K562 (cell line): Measurements from ENCODE around the gene TP53TG5. TPM values are rescaled to one million over a fixed set of nuclear protein-coding genes. Genes with fewer than 3 reads are reported as not detected.
A peak's percentile ranks its signal among the peaks of the same experiment; 100 is the strongest.

Experiments used
- ATAC-seq: fragments of 200-7000 bp; cut with Tn5 transposase; 3 replicates; pipeline ENCODE4 v1.9.1; 2020; ENCODE audit warnings: moderate library complexity
- BruUV-seq: library from RNA; stranded (reverse); fragments of 400-500 nt; replicated peaks from 2 replicates; lab custom pipeline; 2021; lab: Mats Ljungman, UMichigan
- CTCF ChIA-PET: fragments of 300-600 bp; formaldehyde crosslinking; extraction: SDS; loops from one replicate; lab custom pipeline; 2021; ENCODE audit warnings: low intra/inter-chr PET ratio; lab: Yijun Ruan, JAX
- POLR2A ChIA-PET: fragments of 300-600, 350-650 bp; sonication (Branson Sonifier 250); formaldehyde crosslinking; extraction: SDS; loops from one replicate; lab custom pipeline; 2021; ENCODE audit warnings: antibody characterized with exemption, inconsistent platforms; lab: Yijun Ruan, JAX
- DNase-seq, 4 experiments: peaks; one replicate each; pipeline versions ENCODE4 v3.0.0 to v3.0.0-alpha.2; 2011 to 2018; ENCODE audit warnings: low spot score in 3 of 4, mixed read lengths in 3 of 4; ENCODE audit errors: extremely low read depth in 1 of 4
- FAIRE-seq: peaks from 2 replicates; lab custom pipeline; 2011; peaks lifted over from hg19 to GRCh38; lab: Jason Lieb, UNC
- H2AFZ ChIP-seq: 2 replicates; pipeline ENCODE4 v1.6.0; 2011; ENCODE audit warnings: low read depth, low read length, control low read depth, inconsistent platforms
- H3K27ac ChIP-seq: fragments of 200-600 bp; 3 replicates; pipeline ENCODE4 v1.8.0; 2011; ENCODE audit warnings: low read depth, mild to moderate bottlenecking, control low read depth, inconsistent platforms, low read length, moderate library complexity, mixed read lengths; ENCODE audit errors: extremely low read depth
- H3K27me3 ChIP-seq, 2 experiments: fragments of 300-600 bp in 1 of 2; 2 replicates in 1 of 2; 3 replicates in 1 of 2; pipeline versions ENCODE4 v1.6.0 to v1.8.0; 2011; ENCODE audit warnings: inconsistent platforms in 2 of 2, low read length in 2 of 2, mild to moderate bottlenecking in 1 of 2, mixed read lengths in 1 of 2, moderate library complexity in 1 of 2; ENCODE audit not compliant: control insufficient read depth in 2 of 2, insufficient read depth in 2 of 2
- H3K36me3 ChIP-seq: fragments of 300-600 bp; 3 replicates; pipeline ENCODE4 v1.8.0; 2011; ENCODE audit warnings: mild to moderate bottlenecking, low read length, inconsistent platforms; ENCODE audit not compliant: control insufficient read depth, insufficient read depth
- H3K4me1 ChIP-seq, 2 experiments: fragments of 200-600 bp in 1 of 2; replicated peaks in 1 of 2; 2 replicates in 1 of 2; 3 replicates in 1 of 2; pipeline versions ENCODE4 v1.5.1 to v1.8.0; 2011; ENCODE audit warnings: inconsistent platforms in 2 of 2, low read length in 2 of 2, mild to moderate bottlenecking in 1 of 2, mixed read lengths in 1 of 2, moderate library complexity in 1 of 2; ENCODE audit not compliant: control insufficient read depth in 2 of 2, insufficient read depth in 2 of 2
- H3K4me2 ChIP-seq: 2 replicates; pipeline ENCODE4 v1.6.1; 2011; ENCODE audit warnings: low read length, control low read depth, inconsistent platforms, mixed read lengths; ENCODE audit not compliant: insufficient read depth
- H3K4me3 ChIP-seq: fragments of 200-600 bp; sonication (generic), shearing (Covaris generic); 2 replicates; pipeline ENCODE4 v1.5.1; 2016; ENCODE audit warnings: control low read depth, inconsistent platforms
- H3K79me2 ChIP-seq: fragments of 200-600 bp; 3 replicates; pipeline ENCODE4 v1.8.0; 2011; ENCODE audit warnings: low read length, inconsistent platforms; ENCODE audit not compliant: control insufficient read depth, insufficient read depth
- H3K9ac ChIP-seq, 2 experiments: 2 replicates each; pipeline versions ENCODE4 v1.6.0 to v1.6.1; 2011; ENCODE audit warnings: low read depth in 2 of 2, low read length in 2 of 2, control low read depth in 1 of 2, inconsistent platforms in 1 of 2, mild to moderate bottlenecking in 1 of 2, mixed read lengths in 1 of 2; ENCODE audit not compliant: insufficient read depth in 1 of 2
- H3K9me1 ChIP-seq: one replicate; pipeline ENCODE4 v1.6.0; 2011; ENCODE audit warnings: inconsistent platforms, mild to moderate bottlenecking, low read length, moderate library complexity; ENCODE audit not compliant: control insufficient read depth, insufficient read depth
- H3K9me3 ChIP-seq: replicated peaks from 2 replicates; pipeline ENCODE4 v1.5.1; 2011; ENCODE audit warnings: low read depth, low read length, inconsistent platforms; ENCODE audit not compliant: control insufficient read depth, insufficient read depth
- H4K20me1 ChIP-seq: replicated peaks from 2 replicates; pipeline ENCODE4 v1.6.1; 2011; ENCODE audit warnings: low read length, inconsistent platforms, mixed read lengths; ENCODE audit not compliant: control insufficient read depth, insufficient read depth
- ATF1 ChIP-seq, 2 experiments: fragments of 450-650 bp in 1 of 2; IDR thresholded peaks; 2 replicates each; pipeline ENCODE4 v1.6.1; 2016; ENCODE audit warnings: missing compliant biosample characterization in 1 of 2, missing genetic modification characterization in 1 of 2
- ATF7 ChIP-seq: fragments of 450-650 bp; IDR thresholded peaks from 2 replicates; pipeline ENCODE4 v1.7.1; 2014; ENCODE audit warnings: mild to moderate bottlenecking, moderate library complexity
- GATA2 ChIP-seq: sonication (generic); formaldehyde crosslinking; IDR thresholded peaks from 2 replicates; pipeline ENCODE4 v1.4.0; 2020; ENCODE audit warnings: mild to moderate bottlenecking, missing genetic modification reagents
- HNRNPL ChIP-seq: fragments of 200-400 bp; formaldehyde crosslinking; IDR thresholded peaks from 2 replicates; pipeline ENCODE4 v1.6.1; 2017; ENCODE audit warnings: low read depth, mild to moderate bottlenecking, low read length
- NFXL1 ChIP-seq: fragments of 450-650 bp; formaldehyde crosslinking; IDR thresholded peaks from 2 replicates; pipeline ENCODE4 v1.4.0; 2021; ENCODE audit warnings: mild to moderate bottlenecking
- PCBP1 ChIP-seq: fragments of 200-400 bp; formaldehyde crosslinking; IDR thresholded peaks from 2 replicates; pipeline ENCODE4 v1.6.1; 2018; ENCODE audit warnings: mild to moderate bottlenecking, low read depth, low read length; ENCODE audit not compliant: poor library complexity, severe bottlenecking
- RFX5 ChIP-seq: IDR thresholded peaks from 2 replicates; pipeline ENCODE4 v1.6.1; 2011; ENCODE audit warnings: low read depth, mild to moderate bottlenecking, improper control_type of control experiment, low read length
- TAF7 ChIP-seq: fragments of 450-650 bp; IDR thresholded peaks from 2 replicates; pipeline ENCODE4 v1.6.1; 2016; ENCODE audit warnings: missing genetic modification characterization, missing compliant biosample characterization
- ZFPM2 ChIP-seq: fragments of 250-450 bp; sonication (Bioruptor Pico); IDR thresholded peaks from 2 replicates; pipeline ENCODE4 v1.5.1; 2022; ENCODE audit warnings: mild to moderate bottlenecking
- ZNF133 ChIP-seq: fragments of 250-450 bp; sonication (Bioruptor Pico); IDR thresholded peaks from 2 replicates; pipeline ENCODE4 v1.4.0; 2020; ENCODE audit warnings: mild to moderate bottlenecking
- ZNF696 ChIP-seq: fragments of 250-450 bp; sonication (Bioruptor Pico); conservative IDR thresholded peaks from 2 replicates; pipeline ENCODE4 v1.4.0; 2020; ENCODE audit warnings: mild to moderate bottlenecking, moderate library complexity
- ZNF699 ChIP-seq: fragments of 250-450 bp; sonication (Bioruptor Pico); IDR thresholded peaks from 2 replicates; pipeline ENCODE4 v1.8.0; 2021; ENCODE audit warnings: mild to moderate bottlenecking, moderate library complexity; ENCODE audit not compliant: insufficient replicate concordance
- WGBS: fragments of 100-300 bp; shearing (Covaris generic); methylation state at CpG from one replicate; pipeline ENCODE4 v1.1.6; 2016; ENCODE audit warnings: low coverage, mixed read lengths; ENCODE audit not compliant: insufficient coverage; ENCODE audit errors: missing lambda C conversion rate; 5-methylcytosine and 5-hydroxymethylcytosine counted together
- in situ Hi-C: fragments of 300-500 bp; cut with MboI; formaldehyde crosslinking; loops from 4 replicates; pipeline ENCODE4 v1.15.0; 2018; ENCODE audit warnings: inconsistent platforms, mixed read lengths
- intact Hi-C: fragments of 100-400 bp; cut with micrococcal nuclease; formaldehyde crosslinking; loops from 2 replicates; pipeline ENCODE4 v1.14.2; 2022
- polyA plus RNA-seq, 8 experiments: library from polyadenylated mRNA; depleted of rRNA in 4 of 8; stranded (reverse) in 5 of 8; unstranded in 3 of 8; fragments of >200 nt; fragmentation: Nextera tagmentation in 2 of 8; fragmentation: Illumina TruSeq in 1 of 8; extraction: Ambion mirVana in 2 of 8; extraction: Trizol in 1 of 8; gene quantifications; 2 replicates each; pipeline versions ENCODE4 v1.2.1 to v1.2.3, GENCODE V29; 2011 to 2014; ENCODE audit warnings: inconsistent platforms in 1 of 8, missing spikeins in 1 of 8
- total RNA-seq, 7 experiments: library from RNA; depleted of rRNA in 6 of 7; stranded (reverse); fragments of >200 nt in 6 of 7; fragmentation: Illumina TruSeq in 2 of 7; extraction: Trizol in 2 of 7; gene quantifications; 2 replicates each; pipeline versions ENCODE4 v1.2.1 to v1.2.3, GENCODE V29; 2011 to 2021; ENCODE audit warnings: low replicate concordance in 1 of 7
- TF ChIP-seq, protein P1 (sequence below), 2 experiments: fragments of 150-350 bp in 1 of 2; IDR thresholded peaks; 2 replicates each; pipeline ENCODE4 v1.6.1; 2012 to 2016; ENCODE audit warnings: low read depth in 2 of 2, low read length in 2 of 2, mild to moderate bottlenecking in 1 of 2, moderate library complexity in 1 of 2
- TF ChIP-seq, protein P2 (sequence below): fragments of 250-450 bp; sonication (Bioruptor Pico); IDR thresholded peaks from 2 replicates; pipeline ENCODE4 v1.8.0; 2021; ENCODE audit warnings: moderate library complexity, mild to moderate bottlenecking, inconsistent platforms

Gene TP53TG5
- total and polyA plus RNA-seq, 9 of the 15 experiments (the other 6 are each of a cell fraction or from before 2014, with no cell fraction given), result 0.04 to 0.05 (median 0.04) TPM; not detected in 6

DNA sequence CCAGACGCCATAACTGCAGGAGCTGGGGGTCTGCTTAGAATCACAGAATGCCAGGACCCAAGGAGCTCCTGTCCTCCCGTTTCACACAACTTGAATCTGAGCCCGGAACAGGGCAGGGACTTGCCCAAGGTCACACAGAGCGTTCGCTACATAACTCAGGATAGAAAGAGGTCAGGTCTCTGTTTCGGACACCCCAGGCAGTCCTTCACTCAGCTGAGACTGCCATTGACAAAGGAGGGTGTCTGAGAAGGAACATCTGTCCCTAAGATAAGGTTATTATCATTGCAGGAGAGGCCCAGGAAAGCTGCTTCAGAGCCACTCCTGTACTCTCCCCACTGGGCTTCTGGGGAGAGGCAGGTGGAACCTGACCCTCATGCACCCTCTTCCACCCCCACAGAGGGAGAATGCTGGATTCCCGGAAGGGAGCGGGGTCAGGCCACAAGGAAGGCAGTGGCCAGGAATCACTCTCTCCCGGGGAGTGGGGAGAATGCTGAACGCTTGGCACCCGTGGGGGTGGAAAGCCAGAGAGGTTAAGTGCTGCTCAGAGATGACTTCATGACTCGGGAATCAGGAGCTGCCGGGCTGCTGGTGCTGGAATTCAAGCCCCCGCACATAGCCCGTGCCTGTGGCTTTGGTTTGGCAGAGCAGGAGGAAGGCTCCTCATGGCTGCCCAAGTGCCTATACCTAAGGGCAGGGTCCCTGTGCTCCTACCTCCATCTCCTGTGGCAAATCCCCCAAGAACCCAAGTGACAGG, 40.6 kb downstream of the TP53TG5 start:
- H3K4me2 ChIP-seq, result peak overlapping the region; percentile 67
- peaks cover 6% of the 10 kb centered on the region; the same call in 1 of the 3 replicates for H3K79me2 ChIP-seq
- H3K4me3 ChIP-seq, result no peak overlapping the region
- no TSS peak for BruUV-seq
- ATAC-seq, result peak; percentile 88
- peak overlapping the region; percentile 41 to 83; a peak in 3 of 4 replicates for H3K9ac ChIP-seq
- no peaks in the 10 kb centered on the region for H3K27me3 ChIP-seq
- CTCF ChIA-PET, result no interaction called here
- peak; percentile 61 to 87 (median 73) for DNase-seq
- peak overlapping the region; percentile 54 for H2AFZ ChIP-seq
- no peaks in the 10 kb centered on the region for H3K9me3 ChIP-seq
- H4K20me1 ChIP-seq, result 0 out of 2 replicates have a peak, but pooled peaks cover 6% of the 10 kb centered on the region
- H3K9me1 ChIP-seq, result no peaks in the 10 kb centered on the region
- in situ Hi-C loops, result no loop called here
- 4% methylated on average over 15 of the region's 15 CpGs for WGBS
- H3K27ac ChIP-seq, result peak overlapping the region; percentile 58
- H3K36me3 ChIP-seq, result peaks cover 13% of the 10 kb centered on the region; the same call in 1 of the 3 replicates
- intact Hi-C loops, result no loop called here
- POLR2A ChIA-PET, result interaction anchor here (0.6 to 4.1 kb wide), 8 partner anchors 10 to 650 kb away, joined by 3 to 32 read pairs (median 4); partner anchors contain the start of gene SDC4
- H3K4me1 ChIP-seq, result peaks cover 51 to 53% of the 10 kb centered on the region in 2 experiments
- peak; percentile 88 for FAIRE-seq
- TF ChIP-seq RFX5, result no peak
- peak; percentile 51 for TF ChIP-seq ATF7
- no peak for TF ChIP-seq ZNF699 (CRISPR knock-in tag)
- TF ChIP-seq, protein P1, sequence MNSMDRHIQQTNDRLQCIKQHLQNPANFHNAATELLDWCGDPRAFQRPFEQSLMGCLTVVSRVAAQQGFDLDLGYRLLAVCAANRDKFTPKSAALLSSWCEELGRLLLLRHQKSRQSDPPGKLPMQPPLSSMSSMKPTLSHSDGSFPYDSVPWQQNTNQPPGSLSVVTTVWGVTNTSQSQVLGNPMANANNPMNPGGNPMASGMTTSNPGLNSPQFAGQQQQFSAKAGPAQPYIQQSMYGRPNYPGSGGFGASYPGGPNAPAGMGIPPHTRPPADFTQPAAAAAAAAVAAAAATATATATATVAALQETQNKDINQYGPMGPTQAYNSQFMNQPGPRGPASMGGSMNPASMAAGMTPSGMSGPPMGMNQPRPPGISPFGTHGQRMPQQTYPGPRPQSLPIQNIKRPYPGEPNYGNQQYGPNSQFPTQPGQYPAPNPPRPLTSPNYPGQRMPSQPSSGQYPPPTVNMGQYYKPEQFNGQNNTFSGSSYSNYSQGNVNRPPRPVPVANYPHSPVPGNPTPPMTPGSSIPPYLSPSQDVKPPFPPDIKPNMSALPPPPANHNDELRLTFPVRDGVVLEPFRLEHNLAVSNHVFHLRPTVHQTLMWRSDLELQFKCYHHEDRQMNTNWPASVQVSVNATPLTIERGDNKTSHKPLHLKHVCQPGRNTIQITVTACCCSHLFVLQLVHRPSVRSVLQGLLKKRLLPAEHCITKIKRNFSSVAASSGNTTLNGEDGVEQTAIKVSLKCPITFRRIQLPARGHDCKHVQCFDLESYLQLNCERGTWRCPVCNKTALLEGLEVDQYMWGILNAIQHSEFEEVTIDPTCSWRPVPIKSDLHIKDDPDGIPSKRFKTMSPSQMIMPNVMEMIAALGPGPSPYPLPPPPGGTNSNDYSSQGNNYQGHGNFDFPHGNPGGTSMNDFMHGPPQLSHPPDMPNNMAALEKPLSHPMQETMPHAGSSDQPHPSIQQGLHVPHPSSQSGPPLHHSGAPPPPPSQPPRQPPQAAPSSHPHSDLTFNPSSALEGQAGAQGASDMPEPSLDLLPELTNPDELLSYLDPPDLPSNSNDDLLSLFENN (IDR thresholded peaks at IDR 0.05; ENCODE audit: low read depth in 2 of 2, low read length in 2 of 2), result peak in 1 of 2 experiments; percentile 68; a peak in 2 of 4 replicates
- TF ChIP-seq, protein P2, sequence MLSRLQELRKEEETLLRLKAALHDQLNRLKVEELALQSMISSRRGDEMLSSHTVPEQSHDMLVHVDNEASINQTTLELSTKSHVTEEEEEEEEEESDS (CRISPR knock-in tag), result no peak
- no peak for TF ChIP-seq ATF1 (CRISPR knock-in tag; IDR thresholded peaks at IDR 0.05)
- no peak for TF ChIP-seq ATF1 (tag; IDR thresholded peaks at IDR 0.05)
- no peak for TF ChIP-seq ZNF133 (CRISPR knock-in tag)
- no peak for TF ChIP-seq ZFPM2 (CRISPR knock-in tag)
- TF ChIP-seq PCBP1, result no peak
- TF ChIP-seq ZNF696 (CRISPR knock-in tag), result no peak
- no peak for TF ChIP-seq HNRNPL
- TF ChIP-seq GATA2 (CRISPR knock-in tag), result peak; percentile 88
- no peak for TF ChIP-seq NFXL1 (CRISPR knock-in tag)
- TF ChIP-seq TAF7, result no peak
